ENCODE measurements around the gene SEC14L3. TPM values are rescaled to one million over a fixed set of nuclear protein-coding genes. Genes with fewer than 3 reads are reported as not detected.

The SEC14L3 gene
- total and polyA plus RNA-seq, 2 donors (not counting 1 experiment from before 2014, with no cell fraction given), result not detected

DNA sequence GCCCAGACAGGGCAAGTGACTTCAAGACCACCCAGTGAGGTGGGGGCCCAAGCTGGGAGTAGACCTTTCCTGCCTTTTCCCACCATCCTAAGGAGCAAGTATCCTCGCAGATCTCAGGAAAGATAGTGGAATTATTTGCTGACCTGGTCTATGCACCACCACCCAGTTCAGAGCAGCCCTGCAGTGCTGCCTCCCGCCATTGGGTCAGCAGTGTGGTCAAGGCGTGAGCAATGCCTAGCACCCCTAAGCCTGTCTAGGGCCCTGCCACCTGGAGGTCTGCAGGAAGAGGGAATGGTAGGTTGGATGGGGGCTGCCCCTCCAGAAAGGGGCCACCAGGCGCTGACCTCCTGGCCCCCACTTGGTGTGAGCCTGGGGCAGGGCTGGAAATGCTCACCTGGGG lies 39.7 kb downstream of the SEC14L3 start:
- Mint-ChIP-seq H3K27ac (no peak overlapping the region), H3K27me3 (no peaks in the 10 kb centered on the region), H3K4me1 (peaks cover 18% of the 10 kb centered on the region), H3K9me3 (ENCODE audit: insufficient read depth) (peaks cover 10% of the 10 kb centered on the region), H3K4me3 (no peak overlapping the region)
- Histone ChIP-seq H3K27ac (ENCODE audit: low read length in 2 of 2) (no peak overlapping the region), H3K4me1 (ENCODE audit: control insufficient read depth in 2 of 2, insufficient read depth in 2 of 2, low read length in 2 of 2) (peaks cover 8 to 16% of the 10 kb centered on the region in 2 donors), H3K9me3 (ENCODE audit: control extremely low read depth in 1 of 3, control insufficient read depth in 2 of 3, insufficient read depth in 1 of 3, low read length in 2 of 3) (peaks cover 0 to 31% (median 16%) of the 10 kb centered on the region in 3 donors), H3K79me2 (ENCODE audit: control insufficient read depth, insufficient read depth, low read length) (no peaks in the 10 kb centered on the region), H4K20me1 (ENCODE audit: control insufficient read depth, insufficient read depth, low read length, poor library complexity, severe bottlenecking) (no peaks in the 10 kb centered on the region), H3K4me2 (replicated peaks; ENCODE audit: low read depth, low read length, poor library complexity, severe bottlenecking) (no peak overlapping the region), H3K9ac (ENCODE audit: low read length) (no peak overlapping the region), H3K4me3 (ENCODE audit: control extremely low read depth in 1 of 5, extremely low read depth in 1 of 5, insufficient read depth in 1 of 5, low read depth in 2 of 5, low read length in 4 of 5) (no peak overlapping the region), H2AFZ (ENCODE audit: insufficient read depth, low read depth, low read length, poor library complexity, severe bottlenecking) (no peak overlapping the region), H3K27me3 (replicated peaks in 1 of 4; ENCODE audit: control extremely low read depth in 1 of 4, control insufficient read depth in 3 of 4, insufficient read depth in 4 of 4, low read length in 3 of 4) (no peaks in the 10 kb centered on the region), H3K36me3 (replicated peaks in 1 of 2; ENCODE audit: control extremely low read depth in 1 of 2, control insufficient read depth in 1 of 2, extremely low read depth in 1 of 2, insufficient read depth in 2 of 2, low read length in 1 of 2) (no peaks in the 10 kb centered on the region)
- intact Hi-C loops (cut with micrococcal nuclease), result no loop called here
- no peak for ATAC-seq (ENCODE audit: low read depth)
- TF ChIP-seq, protein P1, sequence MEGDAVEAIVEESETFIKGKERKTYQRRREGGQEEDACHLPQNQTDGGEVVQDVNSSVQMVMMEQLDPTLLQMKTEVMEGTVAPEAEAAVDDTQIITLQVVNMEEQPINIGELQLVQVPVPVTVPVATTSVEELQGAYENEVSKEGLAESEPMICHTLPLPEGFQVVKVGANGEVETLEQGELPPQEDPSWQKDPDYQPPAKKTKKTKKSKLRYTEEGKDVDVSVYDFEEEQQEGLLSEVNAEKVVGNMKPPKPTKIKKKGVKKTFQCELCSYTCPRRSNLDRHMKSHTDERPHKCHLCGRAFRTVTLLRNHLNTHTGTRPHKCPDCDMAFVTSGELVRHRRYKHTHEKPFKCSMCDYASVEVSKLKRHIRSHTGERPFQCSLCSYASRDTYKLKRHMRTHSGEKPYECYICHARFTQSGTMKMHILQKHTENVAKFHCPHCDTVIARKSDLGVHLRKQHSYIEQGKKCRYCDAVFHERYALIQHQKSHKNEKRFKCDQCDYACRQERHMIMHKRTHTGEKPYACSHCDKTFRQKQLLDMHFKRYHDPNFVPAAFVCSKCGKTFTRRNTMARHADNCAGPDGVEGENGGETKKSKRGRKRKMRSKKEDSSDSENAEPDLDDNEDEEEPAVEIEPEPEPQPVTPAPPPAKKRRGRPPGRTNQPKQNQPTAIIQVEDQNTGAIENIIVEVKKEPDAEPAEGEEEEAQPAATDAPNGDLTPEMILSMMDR (IDR thresholded peaks at IDR 0.05), result no peak
- no peak for TF ChIP-seq EZH2 (IDR thresholded peaks at IDR 0.05; ENCODE audit: borderline replicate concordance, insufficient read depth, low read depth, low read length, poor library complexity, severe bottlenecking)
- DNase-seq, result no peak
- POLR2A ChIA-PET, result no interaction called here
- CTCF ChIA-PET, result no interaction called here
- WGBS (ENCODE audit: insufficient coverage), result 90% methylated on average over 4 of the region's 4 CpGs

- ChIA-PET CTCF (no interaction called here), POLR2A (no interaction called here)
Measured at GRCh38 chr22:30430933-30431332, 40.9 kb downstream of the SEC14L3 start.

More at GRCh38 chr22:30430933-30431332, 40.9 kb downstream of the SEC14L3 start:
- Mint-ChIP-seq H3K4me3 (no peak overlapping the region), H3K27me3 (no peaks in the 10 kb centered on the region), H3K4me1 (peaks cover 26% of the 10 kb centered on the region), H3K9me3 (ENCODE audit: insufficient read depth) (peaks cover 7% of the 10 kb centered on the region), H3K27ac (no peak overlapping the region)
- Histone ChIP-seq H3K27ac (ENCODE audit: low read length in 2 of 2) (no peak overlapping the region), H3K9ac (ENCODE audit: low read length) (no peak overlapping the region), H3K4me1 (ENCODE audit: control insufficient read depth in 2 of 2, insufficient read depth in 2 of 2, low read length in 2 of 2) (peaks cover 13 to 23% of the 10 kb centered on the region in 2 donors), H3K36me3 (replicated peaks in 1 of 2; ENCODE audit: control extremely low read depth in 1 of 2, control insufficient read depth in 1 of 2, extremely low read depth in 1 of 2, insufficient read depth in 2 of 2, low read length in 1 of 2) (no peaks in the 10 kb centered on the region), H3K4me3 (ENCODE audit: control extremely low read depth in 1 of 5, extremely low read depth in 1 of 5, insufficient read depth in 1 of 5, low read depth in 2 of 5, low read length in 4 of 5) (no peak overlapping the region), H2AFZ (ENCODE audit: insufficient read depth, low read depth, low read length, poor library complexity, severe bottlenecking) (no peak overlapping the region), H4K20me1 (ENCODE audit: control insufficient read depth, insufficient read depth, low read length, poor library complexity, severe bottlenecking) (no peaks in the 10 kb centered on the region), H3K27me3 (replicated peaks in 1 of 4; ENCODE audit: control extremely low read depth in 1 of 4, control insufficient read depth in 3 of 4, insufficient read depth in 4 of 4, low read length in 3 of 4) (no peaks in the 10 kb centered on the region), H3K79me2 (ENCODE audit: control insufficient read depth, insufficient read depth, low read length) (no peaks in the 10 kb centered on the region), H3K9me3 (ENCODE audit: control extremely low read depth in 1 of 3, control insufficient read depth in 2 of 3, insufficient read depth in 1 of 3, low read length in 2 of 3) (peaks cover 0 to 28% (median 11%) of the 10 kb centered on the region in 3 donors), H3K4me2 (replicated peaks; ENCODE audit: low read depth, low read length, poor library complexity, severe bottlenecking) (no peak overlapping the region)
- no peak for DNase-seq
- ATAC-seq (ENCODE audit: low read depth), result no peak
- TF ChIP-seq, protein P1 (IDR thresholded peaks at IDR 0.05), result no peak
- no peak for TF ChIP-seq EZH2 (IDR thresholded peaks at IDR 0.05; ENCODE audit: borderline replicate concordance, insufficient read depth, low read depth, low read length, poor library complexity, severe bottlenecking)
- intact Hi-C loops (cut with micrococcal nuclease), result no loop called here
- WGBS (ENCODE audit: insufficient coverage), result 94% methylated on average over 2 of the region's 4 CpGs
